Measurements from ENCODE around the gene RNPC3.

DNA sequence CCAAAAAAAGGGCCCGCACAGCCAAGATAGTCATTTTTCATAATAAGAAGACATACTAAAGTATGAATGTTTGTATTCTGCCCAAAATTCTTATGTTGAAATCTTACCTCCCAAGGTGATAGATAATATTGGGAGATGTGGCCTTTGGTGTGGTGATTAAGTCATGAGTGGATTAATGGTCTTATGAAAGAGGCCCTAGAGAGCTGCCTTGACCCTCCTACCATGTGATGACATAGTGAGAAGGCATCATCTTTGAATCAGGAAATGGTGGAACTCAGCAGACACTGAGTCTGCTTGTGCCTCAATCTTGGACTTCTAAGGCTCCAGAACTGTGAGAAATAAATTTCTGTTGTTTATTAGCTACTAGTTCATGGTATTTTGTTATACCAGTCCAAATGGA, 11.8 kb upstream of the RNPC3 start:
- TF ChIP-seq CREB1 (CRISPR knock-in tag; IDR thresholded peaks at IDR 0.05; ENCODE audit: low read depth) (no peak), POLR2AphosphoS5 (IDR thresholded peaks at IDR 0.05; ENCODE audit: low read depth) (no peak), ZNF331 (CRISPR knock-in tag; IDR thresholded peaks at IDR 0.05; ENCODE audit: low read depth) (no peak), EZH2phosphoT487 (IDR thresholded peaks at IDR 0.05; ENCODE audit: unreplicated experiment) (no peak)
- TF ChIP-seq, protein P1, sequence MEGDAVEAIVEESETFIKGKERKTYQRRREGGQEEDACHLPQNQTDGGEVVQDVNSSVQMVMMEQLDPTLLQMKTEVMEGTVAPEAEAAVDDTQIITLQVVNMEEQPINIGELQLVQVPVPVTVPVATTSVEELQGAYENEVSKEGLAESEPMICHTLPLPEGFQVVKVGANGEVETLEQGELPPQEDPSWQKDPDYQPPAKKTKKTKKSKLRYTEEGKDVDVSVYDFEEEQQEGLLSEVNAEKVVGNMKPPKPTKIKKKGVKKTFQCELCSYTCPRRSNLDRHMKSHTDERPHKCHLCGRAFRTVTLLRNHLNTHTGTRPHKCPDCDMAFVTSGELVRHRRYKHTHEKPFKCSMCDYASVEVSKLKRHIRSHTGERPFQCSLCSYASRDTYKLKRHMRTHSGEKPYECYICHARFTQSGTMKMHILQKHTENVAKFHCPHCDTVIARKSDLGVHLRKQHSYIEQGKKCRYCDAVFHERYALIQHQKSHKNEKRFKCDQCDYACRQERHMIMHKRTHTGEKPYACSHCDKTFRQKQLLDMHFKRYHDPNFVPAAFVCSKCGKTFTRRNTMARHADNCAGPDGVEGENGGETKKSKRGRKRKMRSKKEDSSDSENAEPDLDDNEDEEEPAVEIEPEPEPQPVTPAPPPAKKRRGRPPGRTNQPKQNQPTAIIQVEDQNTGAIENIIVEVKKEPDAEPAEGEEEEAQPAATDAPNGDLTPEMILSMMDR (conservative IDR thresholded peaks at IDR 0.05; ENCODE audit: low read depth in 2 of 2): no peak
- TF ChIP-seq, protein P2, sequence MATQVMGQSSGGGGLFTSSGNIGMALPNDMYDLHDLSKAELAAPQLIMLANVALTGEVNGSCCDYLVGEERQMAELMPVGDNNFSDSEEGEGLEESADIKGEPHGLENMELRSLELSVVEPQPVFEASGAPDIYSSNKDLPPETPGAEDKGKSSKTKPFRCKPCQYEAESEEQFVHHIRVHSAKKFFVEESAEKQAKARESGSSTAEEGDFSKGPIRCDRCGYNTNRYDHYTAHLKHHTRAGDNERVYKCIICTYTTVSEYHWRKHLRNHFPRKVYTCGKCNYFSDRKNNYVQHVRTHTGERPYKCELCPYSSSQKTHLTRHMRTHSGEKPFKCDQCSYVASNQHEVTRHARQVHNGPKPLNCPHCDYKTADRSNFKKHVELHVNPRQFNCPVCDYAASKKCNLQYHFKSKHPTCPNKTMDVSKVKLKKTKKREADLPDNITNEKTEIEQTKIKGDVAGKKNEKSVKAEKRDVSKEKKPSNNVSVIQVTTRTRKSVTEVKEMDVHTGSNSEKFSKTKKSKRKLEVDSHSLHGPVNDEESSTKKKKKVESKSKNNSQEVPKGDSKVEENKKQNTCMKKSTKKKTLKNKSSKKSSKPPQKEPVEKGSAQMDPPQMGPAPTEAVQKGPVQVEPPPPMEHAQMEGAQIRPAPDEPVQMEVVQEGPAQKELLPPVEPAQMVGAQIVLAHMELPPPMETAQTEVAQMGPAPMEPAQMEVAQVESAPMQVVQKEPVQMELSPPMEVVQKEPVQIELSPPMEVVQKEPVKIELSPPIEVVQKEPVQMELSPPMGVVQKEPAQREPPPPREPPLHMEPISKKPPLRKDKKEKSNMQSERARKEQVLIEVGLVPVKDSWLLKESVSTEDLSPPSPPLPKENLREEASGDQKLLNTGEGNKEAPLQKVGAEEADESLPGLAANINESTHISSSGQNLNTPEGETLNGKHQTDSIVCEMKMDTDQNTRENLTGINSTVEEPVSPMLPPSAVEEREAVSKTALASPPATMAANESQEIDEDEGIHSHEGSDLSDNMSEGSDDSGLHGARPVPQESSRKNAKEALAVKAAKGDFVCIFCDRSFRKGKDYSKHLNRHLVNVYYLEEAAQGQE (IDR thresholded peaks at IDR 0.05; ENCODE audit: unreplicated experiment): no peak
